Karpas-422 (cell line): ENCODE results near the gene AGAP4. TPM values are rescaled to one million over a fixed set of nuclear protein-coding genes. Genes with fewer than 3 reads are reported as not detected.

Source experiments
- small RNA-seq: library from RNA; depleted of rRNA; stranded (forward); fragments of <200 nt; gene quantifications from one replicate; pipeline ENCODE3, GENCODE V24; 2014
- total RNA-seq: library from RNA; depleted of rRNA; stranded (reverse); fragments of >200 nt; shearing (Covaris generic); gene quantifications from 2 replicates; pipeline ENCODE4 v1.2.3, GENCODE V29; 2014; ENCODE audit warnings: low replicate concordance; rRNA removed

AGAP4 gene
- total RNA-seq, 1 experiment from 2014 or later = 12.2 TPM

Small RNAs within 50 kb of the gene (small RNA-seq; reads per million reads assigned to genes)
- gene AC012044.1 (not detected), gene RNA5SP310 (not detected)

Other genes with a start within 250 kb of the AGAP4 start
- gene ZFAND4, start 174.7 kb downstream of the AGAP4 start, total RNA-seq = 55.0 and 61.3 TPM in 2 replicates
- gene WASHC2C, start 120.2 kb downstream of the AGAP4 start, total RNA-seq = 30.7 and 30.9 TPM in 2 replicates
- gene TIMM23, start 125.0 kb upstream of the AGAP4 start, total RNA-seq = 44.1 and 68.5 TPM in 2 replicates
- 81.1 and 116 TPM in 2 replicates for gene NCOA4, start 183.1 kb upstream of the AGAP4 start, total RNA-seq
- not detected in 2 replicates for gene MSMB, start 198.8 kb upstream of the AGAP4 start, total RNA-seq